HFFc6 (cell line): ENCODE results near the gene PDLIM7. TPM values are rescaled to one million over a fixed set of nuclear protein-coding genes. Genes with fewer than 3 reads are reported as not detected.

Experiments used
- DNase-seq: peaks from one replicate; pipeline ENCODE4 v3.0.0-alpha.2; 2018
- H3K27ac Mint-ChIP-seq: 2 replicates; pipeline ENCODE4 v1.8.0; 2020; ENCODE audit warnings: mild to moderate bottlenecking, mixed read lengths
- H3K27me3 Mint-ChIP-seq: 2 replicates; pipeline ENCODE4 v1.8.0; 2021; ENCODE audit warnings: mild to moderate bottlenecking, moderate library complexity, mixed read lengths; ENCODE audit not compliant: insufficient read depth
- H3K36me3 Mint-ChIP-seq: 2 replicates; pipeline ENCODE4 v1.8.0; 2021; ENCODE audit warnings: low read depth, mixed read lengths
- H3K4me1 Mint-ChIP-seq: 2 replicates; pipeline ENCODE4 v1.8.0; 2020; ENCODE audit warnings: low read depth, mixed read lengths
- H3K4me3 Mint-ChIP-seq: 2 replicates; pipeline ENCODE4 v1.8.0; 2020; ENCODE audit warnings: mild to moderate bottlenecking, moderate library complexity, mixed read lengths
- H3K9me3 Mint-ChIP-seq: 2 replicates; pipeline ENCODE4 v1.8.0; 2020; ENCODE audit warnings: mild to moderate bottlenecking, mixed read lengths
- CTCF ChIP-seq: fragments of 200-600 bp; sonication (generic); IDR thresholded peaks from 2 replicates; pipeline ENCODE4 v1.5.0; 2021; ENCODE audit warnings: antibody characterized with exemption, mild to moderate bottlenecking
- total RNA-seq, 6 experiments: library from RNA; stranded (reverse); fragmentation: NEBNext Ultra II Directional; extraction: Animal tissue kit (Norgen Biotek cat#: 25700); gene quantifications; 2 replicates in 1 of 6; 3 replicates in 5 of 6; pipeline ENCODE4 v1.2.3, GENCODE V29; 2021

Gene PDLIM7
- total RNA-seq, 6 experiments from 2014 or later: 339 to 353 (median 343) TPM

DNA sequence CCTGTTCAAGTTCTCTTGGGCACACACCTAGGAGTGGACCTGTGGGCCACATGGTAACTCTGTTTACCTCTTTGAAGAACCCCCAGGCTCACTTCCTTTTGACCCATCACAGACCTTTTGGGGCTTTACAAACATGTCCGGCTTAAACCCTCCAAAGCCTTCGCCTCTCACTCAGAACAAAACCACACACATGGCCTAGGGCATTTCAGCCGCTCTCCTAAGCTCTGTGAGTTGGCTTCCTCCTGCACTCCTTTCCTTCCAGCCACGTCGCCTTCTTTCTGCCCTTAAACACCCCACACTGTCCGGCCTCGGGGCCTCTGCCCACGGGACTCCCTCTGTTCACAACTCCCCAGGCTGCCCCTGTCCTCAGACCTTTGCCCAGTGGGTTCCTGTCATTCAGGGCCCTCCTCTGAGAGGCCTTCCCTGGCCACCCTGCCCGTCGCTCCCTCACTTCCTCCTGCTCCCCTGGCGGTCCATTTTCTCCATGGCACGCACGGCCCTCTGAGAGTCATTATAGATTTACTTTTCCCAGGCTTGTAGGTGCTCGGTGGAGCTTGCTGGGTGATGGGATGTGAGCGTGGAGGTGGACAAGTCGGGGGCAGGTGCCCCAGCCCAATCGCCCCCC, 10.3 kb upstream of the PDLIM7 start:
- no peaks in the 10 kb centered on the region; the same call in 1 of the 2 replicates for H3K27me3 Mint-ChIP-seq
- no peaks in the 10 kb centered on the region for H3K9me3 Mint-ChIP-seq
- DNase-seq: no peak
- H3K4me3 Mint-ChIP-seq: no peak overlapping the region
- H3K4me1 Mint-ChIP-seq: no peaks in the 10 kb centered on the region
- TF ChIP-seq CTCF: no peak
- peaks cover 8% of the 10 kb centered on the region; the same call in 1 of the 2 replicates for H3K36me3 Mint-ChIP-seq
- H3K27ac Mint-ChIP-seq: no peak overlapping the region

GRCh38 chr5:177507165-177507564, 9.8 kb upstream of the PDLIM7 start:
- DNase-seq: no peak
- Mint-ChIP-seq H3K27ac (no peak overlapping the region), H3K4me3 (no peak overlapping the region), H3K9me3 (no peaks in the 10 kb centered on the region), H3K36me3 (peaks cover 8% of the 10 kb centered on the region; the same call in 1 of the 2 replicates), H3K4me1 (no peaks in the 10 kb centered on the region), H3K27me3 (no peaks in the 10 kb centered on the region; the same call in 1 of the 2 replicates)
- TF ChIP-seq CTCF: peak; percentile 63

DNA sequence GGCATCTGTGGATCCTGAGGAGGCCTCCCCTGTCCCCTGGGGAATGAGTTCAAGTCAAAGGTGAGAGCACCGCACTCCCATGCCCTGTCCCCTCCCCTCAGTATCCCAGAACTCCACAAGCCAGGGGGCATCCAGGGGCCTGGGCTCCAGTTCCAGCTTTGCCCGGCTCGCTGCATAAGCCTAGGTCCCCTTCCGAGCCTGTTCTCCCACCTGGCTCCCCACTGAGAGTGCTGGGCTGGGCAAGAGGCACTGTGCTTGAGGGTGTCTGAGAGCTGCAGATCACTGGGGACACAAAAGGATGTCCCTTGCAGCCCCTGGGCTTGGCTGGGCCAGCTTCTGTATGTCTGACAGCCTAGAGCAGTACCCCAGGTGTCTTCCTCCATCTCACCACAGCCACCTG, 7.7 kb upstream of the PDLIM7 start:
- no peak for DNase-seq
- Mint-ChIP-seq H3K36me3 (no peaks in the 10 kb centered on the region), H3K4me3 (no peak overlapping the region), H3K4me1 (peaks cover 10% of the 10 kb centered on the region), H3K27ac (no peak overlapping the region), H3K9me3 (no peaks in the 10 kb centered on the region), H3K27me3 (peaks cover 2% of the 10 kb centered on the region)
- no peak for TF ChIP-seq CTCF

- H3K4me3 Mint-ChIP-seq: no peak overlapping the region
- no peak for TF ChIP-seq CTCF
- no peak for DNase-seq
- H3K9me3 Mint-ChIP-seq: no peaks in the 10 kb centered on the region
- peaks cover 17% of the 10 kb centered on the region for H3K4me1 Mint-ChIP-seq
- H3K27ac Mint-ChIP-seq: no peak overlapping the region
- peaks cover 2% of the 10 kb centered on the region for H3K27me3 Mint-ChIP-seq
- H3K36me3 Mint-ChIP-seq: no peaks in the 10 kb centered on the region
These were observed 7.0 kb upstream of the PDLIM7 start for GRCh38 chr5:177504086-177505056.

GRCh38 chr5:177503351-177504085, 6.1 kb upstream of the PDLIM7 start:
- no peak overlapping the region for H3K4me3 Mint-ChIP-seq
- no peak overlapping the region for H3K27ac Mint-ChIP-seq
- no peaks in the 10 kb centered on the region for H3K9me3 Mint-ChIP-seq
- H3K27me3 Mint-ChIP-seq: peaks cover 2% of the 10 kb centered on the region
- peaks cover 22% of the 10 kb centered on the region for H3K4me1 Mint-ChIP-seq
- H3K36me3 Mint-ChIP-seq: no peaks in the 10 kb centered on the region
- no peak for DNase-seq
- no peak for TF ChIP-seq CTCF
